ENCODE measurements around the gene BCL7A. TPM values are rescaled to one million over a fixed set of nuclear protein-coding genes. Genes with fewer than 3 reads are reported as not detected.

The BCL7A gene
- 1 to 10 TPM; 3.0 to 3.7 TPM for total RNA-seq
- 1 to 10 TPM; 1.5 to 2.5 TPM for polyA plus RNA-seq

DNA sequence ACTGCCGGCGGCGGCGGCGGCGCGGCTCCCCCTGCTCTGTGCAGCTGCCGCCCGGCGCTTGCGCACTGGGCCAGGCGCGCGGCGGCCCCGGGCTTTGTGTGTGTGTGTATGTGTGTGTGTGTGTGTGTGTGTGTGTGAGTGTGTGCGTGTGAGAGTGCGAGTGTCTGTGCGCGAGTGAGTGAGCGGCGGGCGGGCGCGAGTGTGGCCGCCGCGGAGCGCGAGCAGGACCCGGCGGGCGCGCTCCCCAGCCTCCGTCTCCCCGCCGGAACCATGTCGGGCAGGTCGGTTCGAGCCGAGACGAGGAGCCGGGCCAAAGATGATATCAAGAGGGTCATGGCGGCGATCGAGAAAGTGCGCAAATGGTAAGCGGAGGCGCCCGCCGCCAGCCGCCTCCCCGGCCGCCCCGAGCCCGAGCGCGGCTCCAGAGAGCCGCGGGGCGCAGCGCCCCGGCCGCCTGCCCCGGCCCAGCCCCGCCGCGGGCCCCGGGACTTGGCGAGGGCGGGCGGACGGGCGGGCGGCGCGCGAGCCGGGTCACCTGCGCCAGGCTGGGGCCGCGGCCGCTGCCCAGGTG is at the start of gene BCL7A:
TSS of gene BCL7A (plus strand) at position 63 of the 571 bp plus-strand sequence. CDS start at position 271, 208 bp downstream.
- Histone ChIP-seq H3K9me3 (ENCODE audit: control insufficient read depth in 1 of 2, low read length in 2 of 2) (no peaks in the 10 kb centered on the region), H3K27ac (ENCODE audit: low read depth, low read length) (no peak within 1 kb of the TSS), H3K4me3 (ENCODE audit: low read length in 2 of 2) (peak within 1 kb of the TSS in 1 of 2 donors; percentile 47), H3K36me3 (ENCODE audit: insufficient read depth, low read length) (no peaks in the 10 kb centered on the region), H3K4me1 (ENCODE audit: insufficient read depth, low read length) (peaks cover 14% of the 10 kb centered on the region), H3K27me3 (ENCODE audit: insufficient read depth, low read length) (no peaks in the 10 kb centered on the region)
- Mint-ChIP-seq H3K27ac (peak within 1 kb of the TSS; percentile 57 to 97 (median 74)), H3K36me3 (no peaks in the 10 kb centered on the region), H3K4me3 (peak within 1 kb of the TSS; percentile 84 to 95 (median 89)), H3K4me1 (peaks cover 4 to 12% (median 5%) of the 10 kb centered on the region in 4 donors), H3K27me3 (peaks cover 3 to 5% of the 10 kb centered on the region in 2 donors), H3K9me3 (peaks cover 0 to 10% (median 2%) of the 10 kb centered on the region in 8 donors)
- peak; percentile 56 to 66 (median 60) for DNase-seq
- intact Hi-C loops (cut with micrococcal nuclease): loop anchor here (5.0 kb wide), 1 partner anchor 105 kb away; the partner anchor contains the start of gene CFAP251
- ChIA-PET CTCF (ENCODE audit: partially characterized antibody) (interaction anchor here (1.0 kb wide), 1 partner anchor 103 kb away, joined by 3 read pairs; the partner anchor contains the start of gene CFAP251), POLR2A (ENCODE audit: partially characterized antibody) (interaction anchor here (0.6 to 1.4 kb wide), 4 partner anchors 15 to 347 kb away, joined by 3 to 12 read pairs (median 3); no protein-coding TSS in a partner anchor)

DNA sequence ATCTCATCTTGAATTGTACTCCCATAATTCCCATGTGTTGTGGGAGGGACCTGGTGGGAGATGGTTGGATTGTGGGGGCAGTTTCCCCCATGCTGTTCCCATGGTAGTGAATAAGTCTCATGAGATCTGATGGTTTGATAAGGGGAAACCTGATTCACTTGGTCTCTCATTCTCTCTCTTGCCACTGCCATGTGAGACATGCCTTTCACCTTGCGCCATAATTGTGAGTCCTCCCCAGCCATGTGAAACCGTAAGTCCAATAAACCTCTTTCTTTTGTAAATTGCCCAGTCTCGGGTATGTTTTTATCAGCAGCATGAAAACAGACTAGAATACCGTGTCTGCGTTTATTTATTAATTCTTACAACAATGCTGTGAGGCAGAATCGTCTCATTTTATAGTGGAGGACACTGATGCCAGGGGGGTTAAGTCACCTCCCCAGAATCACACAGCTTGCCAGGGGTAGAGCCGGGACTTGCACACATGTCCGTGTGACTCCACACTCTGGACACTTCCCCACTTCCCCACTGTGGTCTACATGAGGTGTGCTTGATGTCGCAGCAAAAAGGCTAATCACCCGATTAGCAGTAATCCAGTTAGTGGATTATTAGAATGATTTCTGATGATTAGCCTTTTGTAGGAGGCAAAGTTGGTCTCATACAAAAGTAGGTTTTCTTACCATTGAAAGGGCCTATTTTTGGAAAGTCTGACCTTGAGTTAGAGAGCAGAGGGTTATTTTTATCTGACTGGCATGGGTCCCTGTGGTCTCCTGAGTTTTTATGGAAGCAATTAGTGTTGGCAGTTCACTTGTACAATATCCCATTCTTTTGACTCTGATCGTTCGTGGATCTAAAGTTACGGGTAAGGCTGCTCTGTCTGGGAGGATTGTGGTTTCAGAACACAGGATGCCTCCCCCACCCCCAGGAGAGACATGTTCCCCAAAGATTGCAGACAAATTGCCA is 47.4 kb upstream of the BCL7A start:
- H3K4me1 ChIP-seq (ENCODE audit: insufficient read depth, low read length): no peaks in the 10 kb centered on the region
- H3K27me3 Mint-ChIP-seq: peaks cover 2 to 10% of the 10 kb centered on the region in 2 donors
- peaks cover 0 to 13% (median 8%) of the 10 kb centered on the region in 8 donors for H3K9me3 Mint-ChIP-seq
- ChIA-PET POLR2A (ENCODE audit: partially characterized antibody) (no interaction called here), CTCF (ENCODE audit: partially characterized antibody) (no interaction called here)
- peaks cover 0 to 14% of the 10 kb centered on the region in 2 donors for H3K36me3 Mint-ChIP-seq
- H3K9me3 ChIP-seq (ENCODE audit: control insufficient read depth in 1 of 2, low read length in 2 of 2): no peaks in the 10 kb centered on the region
- no peaks in the 10 kb centered on the region for H3K27me3 ChIP-seq (ENCODE audit: insufficient read depth, low read length)
- H3K4me3 Mint-ChIP-seq: no peak overlapping the region
- H3K27ac ChIP-seq (ENCODE audit: low read depth, low read length): no peak overlapping the region
- H3K36me3 ChIP-seq (ENCODE audit: insufficient read depth, low read length): no peaks in the 10 kb centered on the region
- intact Hi-C loops (cut with micrococcal nuclease): no loop called here
- H3K4me3 ChIP-seq (ENCODE audit: low read length in 2 of 2): no peak overlapping the region
- H3K27ac Mint-ChIP-seq: no peak overlapping the region
- no peaks in the 10 kb centered on the region for H3K4me1 Mint-ChIP-seq
- DNase-seq: no peak

DNA sequence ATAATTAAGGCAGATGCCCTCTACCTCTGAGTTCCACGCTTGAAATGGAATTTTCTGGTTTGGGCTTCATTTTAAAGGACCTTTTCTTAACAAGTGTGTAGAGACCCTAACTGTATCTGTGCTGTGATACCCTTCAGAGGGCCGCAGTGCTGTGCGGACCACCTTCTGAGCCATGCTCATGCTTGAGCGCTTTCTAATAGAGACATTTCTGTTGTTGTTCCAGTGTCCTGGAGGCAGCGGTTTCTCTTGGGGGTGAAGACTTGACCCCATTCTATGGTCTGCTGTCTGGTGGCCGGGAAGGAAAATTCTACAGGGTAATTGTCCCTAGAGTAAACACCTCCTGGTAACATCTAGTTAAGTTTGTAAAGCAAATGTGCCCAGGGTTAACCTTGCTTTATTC is 46.7 kb upstream of the BCL7A start:
- no peaks in the 10 kb centered on the region for H3K4me1 Mint-ChIP-seq
- Histone ChIP-seq H3K4me3 (ENCODE audit: low read length in 2 of 2) (no peak overlapping the region), H3K4me1 (ENCODE audit: insufficient read depth, low read length) (no peaks in the 10 kb centered on the region), H3K27ac (ENCODE audit: low read depth, low read length) (no peak overlapping the region), H3K9me3 (ENCODE audit: control insufficient read depth in 1 of 2, low read length in 2 of 2) (no peaks in the 10 kb centered on the region), H3K27me3 (ENCODE audit: insufficient read depth, low read length) (no peaks in the 10 kb centered on the region), H3K36me3 (ENCODE audit: insufficient read depth, low read length) (no peaks in the 10 kb centered on the region)
- H3K36me3 Mint-ChIP-seq: peaks cover 0 to 14% of the 10 kb centered on the region in 2 donors
- peaks cover 0 to 13% (median 8%) of the 10 kb centered on the region in 8 donors for H3K9me3 Mint-ChIP-seq
- no peak overlapping the region for H3K27ac Mint-ChIP-seq
- H3K4me3 Mint-ChIP-seq: no peak overlapping the region
- DNase-seq: no peak
- ChIA-PET POLR2A (ENCODE audit: partially characterized antibody) (no interaction called here), CTCF (ENCODE audit: partially characterized antibody) (no interaction called here)
- peaks cover 2 to 10% of the 10 kb centered on the region in 2 donors for H3K27me3 Mint-ChIP-seq
- intact Hi-C loops (cut with micrococcal nuclease): no loop called here

DNA sequence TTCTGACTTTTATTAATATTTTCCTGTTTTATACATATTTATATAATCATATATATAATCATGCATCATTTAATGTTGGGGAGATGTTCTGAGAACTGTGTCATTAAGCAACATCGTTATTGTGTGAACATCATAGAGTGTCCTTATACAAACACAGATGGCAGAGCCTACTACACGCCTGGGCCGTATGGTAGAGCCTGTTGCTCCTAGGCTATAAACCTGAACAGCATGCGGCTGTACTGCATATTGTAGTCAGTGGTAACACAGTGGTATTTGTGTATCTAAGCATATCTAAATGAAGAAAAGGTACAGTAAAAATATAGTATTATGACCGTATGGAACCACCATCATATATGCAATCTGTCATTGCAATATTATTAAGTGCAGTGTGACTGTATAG is 44.7 kb upstream of the BCL7A start:
- intact Hi-C loops (cut with micrococcal nuclease): no loop called here

DNA sequence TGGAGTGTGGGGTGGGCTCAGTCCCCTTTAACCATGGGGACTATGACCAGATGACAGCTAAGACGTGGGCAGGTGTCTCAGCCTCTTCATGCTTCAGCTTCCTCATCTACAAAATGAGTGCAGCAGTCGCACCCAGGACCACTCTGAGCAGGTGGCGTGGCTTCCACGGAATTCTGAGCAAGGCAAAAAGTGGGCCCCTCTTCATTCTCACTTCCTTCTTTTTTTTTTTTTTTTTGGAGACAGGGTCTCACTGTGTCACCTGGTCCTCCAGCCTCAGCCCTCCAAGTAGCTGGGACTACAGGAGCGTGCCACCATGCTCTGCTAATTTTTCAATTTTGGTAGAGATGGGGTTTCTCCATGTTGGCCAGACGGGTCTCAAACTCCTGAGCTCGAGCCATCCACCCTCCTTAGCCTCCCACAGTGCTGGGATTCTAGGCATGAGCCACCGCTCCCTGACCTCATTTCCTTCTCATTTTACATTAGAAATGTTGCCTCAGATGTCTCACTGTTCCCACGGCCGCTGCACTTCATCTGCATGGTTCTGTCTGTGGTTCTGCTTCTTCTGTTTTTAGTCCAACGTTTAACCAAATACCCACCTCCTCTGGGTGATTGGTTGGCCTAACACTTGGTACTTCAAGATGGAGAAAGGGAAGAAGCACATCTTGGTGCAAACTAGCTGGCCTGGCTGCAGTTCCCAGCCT is 41.3 kb upstream of the BCL7A start:
- Histone ChIP-seq H3K36me3 (ENCODE audit: insufficient read depth, low read length) (no peaks in the 10 kb centered on the region), H3K4me1 (ENCODE audit: insufficient read depth, low read length) (peaks cover 3% of the 10 kb centered on the region), H3K27me3 (ENCODE audit: insufficient read depth, low read length) (no peaks in the 10 kb centered on the region), H3K27ac (ENCODE audit: low read depth, low read length) (no peak overlapping the region), H3K4me3 (ENCODE audit: low read length in 2 of 2) (no peak overlapping the region), H3K9me3 (ENCODE audit: control insufficient read depth in 1 of 2, low read length in 2 of 2) (no peaks in the 10 kb centered on the region)
- H3K4me3 Mint-ChIP-seq: no peak overlapping the region
- peaks cover 1% of the 10 kb centered on the region in 2 donors for H3K27me3 Mint-ChIP-seq
- no peaks in the 10 kb centered on the region for H3K9me3 Mint-ChIP-seq
- intact Hi-C loops (cut with micrococcal nuclease): no loop called here
- CTCF ChIA-PET (ENCODE audit: partially characterized antibody): no interaction called here
- POLR2A ChIA-PET (ENCODE audit: partially characterized antibody): no interaction called here
- H3K27ac Mint-ChIP-seq: peak overlapping the region in 1 of 7 donors; percentile 29
- H3K4me1 Mint-ChIP-seq: peaks cover 0 to 3% (median 0%) of the 10 kb centered on the region in 4 donors
- DNase-seq: no peak
- H3K36me3 Mint-ChIP-seq: no peaks in the 10 kb centered on the region

More for the DNA sequence above, 44.7 kb upstream of the BCL7A start:
- no peak overlapping the region for H3K27ac Mint-ChIP-seq
- H3K4me1 ChIP-seq (ENCODE audit: insufficient read depth, low read length): no peaks in the 10 kb centered on the region
- ChIA-PET CTCF (ENCODE audit: partially characterized antibody) (no interaction called here), POLR2A (ENCODE audit: partially characterized antibody) (no interaction called here)
- peaks cover 0 to 9% of the 10 kb centered on the region in 2 donors for H3K36me3 Mint-ChIP-seq
- H3K4me3 Mint-ChIP-seq: no peak overlapping the region
- no peaks in the 10 kb centered on the region for H3K9me3 ChIP-seq (ENCODE audit: control insufficient read depth in 1 of 2, low read length in 2 of 2)
- no peak overlapping the region for H3K27ac ChIP-seq (ENCODE audit: low read depth, low read length)
- H3K4me1 Mint-ChIP-seq: no peaks in the 10 kb centered on the region
- no peak for DNase-seq
- no peak overlapping the region for H3K4me3 ChIP-seq (ENCODE audit: low read length in 2 of 2)
- no peaks in the 10 kb centered on the region for H3K36me3 ChIP-seq (ENCODE audit: insufficient read depth, low read length)
- no peaks in the 10 kb centered on the region for H3K27me3 ChIP-seq (ENCODE audit: insufficient read depth, low read length)
- peaks cover 0 to 12% (median 7%) of the 10 kb centered on the region in 8 donors for H3K9me3 Mint-ChIP-seq
- H3K27me3 Mint-ChIP-seq: peaks cover 2 to 10% of the 10 kb centered on the region in 2 donors

DNA sequence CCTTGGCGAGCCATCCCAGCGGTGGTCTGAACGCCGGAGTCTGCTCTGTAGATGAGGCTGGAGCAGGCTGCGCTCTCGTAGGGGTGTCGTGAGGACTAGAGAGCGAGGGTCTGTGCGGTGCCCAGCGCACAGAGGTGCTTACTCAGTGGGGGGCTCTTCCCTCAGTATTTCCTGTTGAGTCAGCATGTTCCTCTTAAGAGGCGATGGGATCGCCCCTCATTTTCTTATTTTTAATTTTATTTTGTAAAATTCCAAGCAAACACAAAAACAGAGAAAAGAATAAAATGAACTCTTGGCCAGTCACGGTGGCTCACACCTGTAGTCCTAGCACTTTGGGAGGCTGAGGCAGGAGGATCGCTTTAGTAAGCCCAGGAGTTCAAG is 40.8 kb upstream of the BCL7A start:
- H3K4me3 Mint-ChIP-seq: no peak overlapping the region
- Histone ChIP-seq H3K36me3 (ENCODE audit: insufficient read depth, low read length) (no peaks in the 10 kb centered on the region), H3K4me1 (ENCODE audit: insufficient read depth, low read length) (peaks cover 3% of the 10 kb centered on the region), H3K4me3 (ENCODE audit: low read length in 2 of 2) (no peak overlapping the region), H3K27ac (ENCODE audit: low read depth, low read length) (no peak overlapping the region), H3K27me3 (ENCODE audit: insufficient read depth, low read length) (no peaks in the 10 kb centered on the region), H3K9me3 (ENCODE audit: control insufficient read depth in 1 of 2, low read length in 2 of 2) (no peaks in the 10 kb centered on the region)
- peaks cover 0 to 3% (median 0%) of the 10 kb centered on the region in 4 donors for H3K4me1 Mint-ChIP-seq
- POLR2A ChIA-PET (ENCODE audit: partially characterized antibody): no interaction called here
- intact Hi-C loops (cut with micrococcal nuclease): no loop called here
- no peaks in the 10 kb centered on the region for H3K9me3 Mint-ChIP-seq
- no peak overlapping the region for H3K27ac Mint-ChIP-seq
- H3K36me3 Mint-ChIP-seq: no peaks in the 10 kb centered on the region
- no peaks in the 10 kb centered on the region for H3K27me3 Mint-ChIP-seq
- CTCF ChIA-PET (ENCODE audit: partially characterized antibody): no interaction called here
- DNase-seq: no peak

DNA sequence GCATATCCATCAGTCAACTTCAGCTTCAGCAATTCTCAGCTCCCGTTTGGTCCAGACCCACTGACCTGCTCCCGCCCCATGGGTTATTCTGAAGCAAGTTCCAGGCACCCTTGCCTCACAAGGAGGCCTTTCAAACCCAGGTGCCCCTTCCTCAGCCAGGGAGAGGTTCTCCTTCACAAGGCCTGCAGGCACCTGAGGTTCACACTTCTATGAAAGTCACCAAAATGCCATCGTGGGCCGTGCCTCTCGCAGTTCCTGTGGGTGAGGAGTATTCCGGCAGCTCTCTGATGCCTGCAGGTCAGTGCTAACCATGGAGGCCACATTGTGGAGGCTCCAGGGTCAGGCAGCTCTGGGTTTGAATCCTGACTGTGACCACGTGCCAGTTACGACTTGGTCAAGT is 40.2 kb upstream of the BCL7A start:
- H3K36me3 Mint-ChIP-seq: no peaks in the 10 kb centered on the region
- H3K4me3 Mint-ChIP-seq: no peak overlapping the region
- Histone ChIP-seq H3K27ac (ENCODE audit: low read depth, low read length) (no peak overlapping the region), H3K27me3 (ENCODE audit: insufficient read depth, low read length) (no peaks in the 10 kb centered on the region), H3K36me3 (ENCODE audit: insufficient read depth, low read length) (no peaks in the 10 kb centered on the region), H3K9me3 (ENCODE audit: control insufficient read depth in 1 of 2, low read length in 2 of 2) (no peaks in the 10 kb centered on the region), H3K4me3 (ENCODE audit: low read length in 2 of 2) (no peak overlapping the region), H3K4me1 (ENCODE audit: insufficient read depth, low read length) (peaks cover 3% of the 10 kb centered on the region)
- POLR2A ChIA-PET (ENCODE audit: partially characterized antibody): no interaction called here
- no peaks in the 10 kb centered on the region for H3K27me3 Mint-ChIP-seq
- CTCF ChIA-PET (ENCODE audit: partially characterized antibody): no interaction called here
- H3K9me3 Mint-ChIP-seq: no peaks in the 10 kb centered on the region
- intact Hi-C loops (cut with micrococcal nuclease): no loop called here
- H3K27ac Mint-ChIP-seq: no peak overlapping the region
- peaks cover 0 to 3% (median 0%) of the 10 kb centered on the region in 4 donors for H3K4me1 Mint-ChIP-seq
- no peak for DNase-seq

All from CD4-positive, alpha-beta memory T cell (primary cell).